GM23338 (cell line): Measurements from ENCODE around the gene RADIL.

ENCODE experiments used
- EZH2 ChIP-seq: fragments of 200-600 bp; sonication (generic); IDR thresholded peaks from one replicate; pipeline ENCODE4 v1.8.0; 2017; ENCODE audit warnings: antibody characterized with exemption, mild to moderate bottlenecking, low read depth; ENCODE audit not compliant: unreplicated experiment
- EZH2phosphoT487 ChIP-seq: fragments of 200-600 bp; sonication (generic); IDR thresholded peaks from one replicate; pipeline ENCODE4 v1.8.1; 2018; ENCODE audit warnings: antibody characterized with exemption; ENCODE audit not compliant: unreplicated experiment
- JUNB ChIP-seq: IDR thresholded peaks from one replicate; pipeline ENCODE4 v1.6.1; 2016; ENCODE audit warnings: antibody characterized with exemption; ENCODE audit not compliant: unreplicated experiment
- POLR2AphosphoS5 ChIP-seq: IDR thresholded peaks from 2 replicates; pipeline ENCODE4 v1.6.1; 2016; ENCODE audit warnings: antibody characterized with exemption, low read depth
- STAT1 ChIP-seq: IDR thresholded peaks from one replicate; pipeline ENCODE4 v1.6.1; 2016; ENCODE audit warnings: antibody characterized with exemption; ENCODE audit not compliant: unreplicated experiment
- ZNF331 ChIP-seq: fragments of 250-450 bp; sonication (Bioruptor Pico); IDR thresholded peaks from 2 replicates; pipeline ENCODE4 v1.5.0; 2020; ENCODE audit warnings: low read depth, mild to moderate bottlenecking, moderate library complexity
- TF ChIP-seq, protein P1 (sequence below), 2 experiments: fragments of 200-600 bp in 1 of 2; sonication (generic) in 1 of 2; conservative IDR thresholded peaks; 2 replicates each; pipeline versions ENCODE4 v1.5.1 to v1.6.1; 2016 to 2017; ENCODE audit warnings: antibody characterized with exemption in 2 of 2, low read depth in 2 of 2, mild to moderate bottlenecking in 2 of 2, moderate library complexity in 1 of 2
- TF ChIP-seq, protein P2 (sequence below): IDR thresholded peaks from one replicate; pipeline ENCODE4 v1.6.1; 2018; ENCODE audit warnings: antibody characterized with exemption; ENCODE audit not compliant: unreplicated experiment

DNA sequence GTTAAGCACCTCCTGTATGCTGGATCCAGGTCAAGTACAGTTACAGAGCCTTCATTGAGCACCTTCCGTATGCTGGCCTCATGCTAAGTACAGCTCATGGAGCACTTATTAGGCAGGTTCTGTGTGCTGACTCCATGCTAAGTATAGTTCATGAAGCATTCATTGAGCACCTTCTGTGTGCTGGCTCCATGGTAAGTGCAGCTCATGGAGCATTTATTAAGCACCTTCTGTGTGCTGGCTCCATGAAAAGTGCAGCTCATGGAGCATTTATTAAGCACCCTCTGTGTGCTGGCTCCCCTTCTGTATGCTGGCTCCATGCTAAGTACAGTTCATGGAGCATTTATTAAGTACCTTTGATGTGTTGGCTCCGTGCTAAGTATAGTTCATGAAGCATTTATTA lies 44.9 kb upstream of the RADIL start:
- no peak for TF ChIP-seq EZH2
- TF ChIP-seq, protein P1, sequence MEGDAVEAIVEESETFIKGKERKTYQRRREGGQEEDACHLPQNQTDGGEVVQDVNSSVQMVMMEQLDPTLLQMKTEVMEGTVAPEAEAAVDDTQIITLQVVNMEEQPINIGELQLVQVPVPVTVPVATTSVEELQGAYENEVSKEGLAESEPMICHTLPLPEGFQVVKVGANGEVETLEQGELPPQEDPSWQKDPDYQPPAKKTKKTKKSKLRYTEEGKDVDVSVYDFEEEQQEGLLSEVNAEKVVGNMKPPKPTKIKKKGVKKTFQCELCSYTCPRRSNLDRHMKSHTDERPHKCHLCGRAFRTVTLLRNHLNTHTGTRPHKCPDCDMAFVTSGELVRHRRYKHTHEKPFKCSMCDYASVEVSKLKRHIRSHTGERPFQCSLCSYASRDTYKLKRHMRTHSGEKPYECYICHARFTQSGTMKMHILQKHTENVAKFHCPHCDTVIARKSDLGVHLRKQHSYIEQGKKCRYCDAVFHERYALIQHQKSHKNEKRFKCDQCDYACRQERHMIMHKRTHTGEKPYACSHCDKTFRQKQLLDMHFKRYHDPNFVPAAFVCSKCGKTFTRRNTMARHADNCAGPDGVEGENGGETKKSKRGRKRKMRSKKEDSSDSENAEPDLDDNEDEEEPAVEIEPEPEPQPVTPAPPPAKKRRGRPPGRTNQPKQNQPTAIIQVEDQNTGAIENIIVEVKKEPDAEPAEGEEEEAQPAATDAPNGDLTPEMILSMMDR (conservative IDR thresholded peaks at IDR 0.05; ENCODE audit: low read depth in 2 of 2) = no peak
- no peak for TF ChIP-seq POLR2AphosphoS5
- TF ChIP-seq EZH2phosphoT487 = no peak
- TF ChIP-seq JUNB = no peak
- no peak for TF ChIP-seq ZNF331 (CRISPR knock-in tag)
- TF ChIP-seq, protein P2, sequence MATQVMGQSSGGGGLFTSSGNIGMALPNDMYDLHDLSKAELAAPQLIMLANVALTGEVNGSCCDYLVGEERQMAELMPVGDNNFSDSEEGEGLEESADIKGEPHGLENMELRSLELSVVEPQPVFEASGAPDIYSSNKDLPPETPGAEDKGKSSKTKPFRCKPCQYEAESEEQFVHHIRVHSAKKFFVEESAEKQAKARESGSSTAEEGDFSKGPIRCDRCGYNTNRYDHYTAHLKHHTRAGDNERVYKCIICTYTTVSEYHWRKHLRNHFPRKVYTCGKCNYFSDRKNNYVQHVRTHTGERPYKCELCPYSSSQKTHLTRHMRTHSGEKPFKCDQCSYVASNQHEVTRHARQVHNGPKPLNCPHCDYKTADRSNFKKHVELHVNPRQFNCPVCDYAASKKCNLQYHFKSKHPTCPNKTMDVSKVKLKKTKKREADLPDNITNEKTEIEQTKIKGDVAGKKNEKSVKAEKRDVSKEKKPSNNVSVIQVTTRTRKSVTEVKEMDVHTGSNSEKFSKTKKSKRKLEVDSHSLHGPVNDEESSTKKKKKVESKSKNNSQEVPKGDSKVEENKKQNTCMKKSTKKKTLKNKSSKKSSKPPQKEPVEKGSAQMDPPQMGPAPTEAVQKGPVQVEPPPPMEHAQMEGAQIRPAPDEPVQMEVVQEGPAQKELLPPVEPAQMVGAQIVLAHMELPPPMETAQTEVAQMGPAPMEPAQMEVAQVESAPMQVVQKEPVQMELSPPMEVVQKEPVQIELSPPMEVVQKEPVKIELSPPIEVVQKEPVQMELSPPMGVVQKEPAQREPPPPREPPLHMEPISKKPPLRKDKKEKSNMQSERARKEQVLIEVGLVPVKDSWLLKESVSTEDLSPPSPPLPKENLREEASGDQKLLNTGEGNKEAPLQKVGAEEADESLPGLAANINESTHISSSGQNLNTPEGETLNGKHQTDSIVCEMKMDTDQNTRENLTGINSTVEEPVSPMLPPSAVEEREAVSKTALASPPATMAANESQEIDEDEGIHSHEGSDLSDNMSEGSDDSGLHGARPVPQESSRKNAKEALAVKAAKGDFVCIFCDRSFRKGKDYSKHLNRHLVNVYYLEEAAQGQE = no peak
- no peak for TF ChIP-seq STAT1
